ENCODE data around the gene UBA6.
"Not testable (repeated sequence)": the region's sequence is repeated elsewhere in the genome, so short reads cannot be mapped to it uniquely, and the experiment has no call there.

Gene UBA6

GRCh38 chr4:67700738-67701516 lies at the start of gene UBA6:
UBA6 (minus strand) TSS chr4:67701155; CDS start chr4:67701119, 36 bp downstream.
- peak; percentile 89 for DNase-seq

DNA sequence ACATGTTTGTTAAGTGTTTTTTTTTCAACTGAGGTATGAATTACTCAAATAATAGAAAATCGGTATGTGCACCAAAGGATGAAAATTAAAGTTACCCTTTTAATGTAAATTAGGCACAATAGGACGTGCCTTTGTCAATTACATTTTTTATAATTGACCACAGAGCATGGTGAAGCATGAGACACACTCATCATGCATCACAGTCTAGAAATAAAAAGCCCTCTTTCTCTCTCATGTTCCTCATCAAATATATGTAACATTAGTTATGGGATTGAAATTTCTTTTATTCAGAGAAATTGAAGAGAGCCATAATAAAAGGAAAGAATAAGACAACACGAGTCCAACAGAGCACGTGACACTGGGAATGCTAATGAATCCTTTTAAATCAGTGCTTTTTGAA lies 49.7 kb upstream of the UBA6 start:
- DNase-seq, result no peak

GRCh38 chr4:67749286-67749685 lies 48.3 kb upstream of the UBA6 start:
- DNase-seq, result no peak

- peak; percentile 39 for DNase-seq
These were observed 46.0 kb upstream of the UBA6 start for GRCh38 chr4:67746797-67747495.

DNA sequence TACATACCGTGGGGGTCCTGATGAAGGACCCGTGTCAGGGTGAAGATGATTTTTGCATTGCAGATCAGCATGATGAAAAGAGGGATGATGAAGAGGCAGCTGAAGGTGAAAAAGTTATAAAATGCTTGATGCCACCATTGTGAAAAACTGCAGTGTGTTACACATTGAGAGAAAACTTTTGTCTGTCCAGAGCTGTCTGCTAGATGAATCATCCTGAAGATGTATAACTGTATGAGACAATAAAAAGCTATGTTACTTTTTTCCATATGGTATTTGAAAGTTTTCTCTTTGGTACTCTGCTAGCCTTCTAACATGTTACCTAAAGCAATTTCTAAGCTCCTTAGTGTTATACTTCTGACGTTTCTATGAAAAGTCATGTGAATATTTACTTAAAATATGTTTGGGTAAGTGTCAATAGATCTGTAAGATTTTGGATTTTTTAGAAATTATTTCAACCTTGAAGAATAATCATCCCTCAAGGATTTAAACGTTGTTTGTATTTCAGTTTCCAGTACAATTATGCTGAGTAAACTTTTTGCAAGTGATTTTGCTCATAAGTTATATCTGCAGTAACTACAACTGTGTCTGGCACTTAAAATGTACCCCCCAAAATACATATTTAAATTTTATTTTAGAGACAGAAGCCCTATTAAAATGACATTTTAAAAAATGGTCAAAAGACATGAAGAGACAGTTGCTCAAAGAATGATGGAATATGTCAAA lies 43.8 kb upstream of the UBA6 start:
- no peak for DNase-seq

DNA sequence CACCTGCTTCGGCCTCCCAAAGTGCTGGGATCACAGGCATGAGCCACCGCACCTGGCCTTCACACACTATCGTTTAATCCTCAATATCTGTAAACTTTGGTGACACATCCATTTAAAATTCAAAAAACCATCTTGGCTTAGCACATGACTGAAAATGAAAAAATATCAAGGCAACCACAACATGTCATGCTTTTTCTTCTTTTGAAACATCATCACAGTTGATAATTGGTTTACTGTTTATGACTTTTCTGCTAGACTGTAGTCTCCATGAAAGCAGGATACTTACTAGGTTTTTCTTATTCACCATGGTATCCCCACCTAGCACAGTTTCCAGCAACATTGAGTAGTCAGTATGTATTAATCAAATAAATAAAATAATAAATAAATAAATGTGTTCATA lies 42.2 kb upstream of the UBA6 start:
- DNase-seq, result no peak

- no peak for DNase-seq
These were observed 35.3 kb upstream of the UBA6 start for GRCh38 chr4:67736262-67736661.

DNA sequence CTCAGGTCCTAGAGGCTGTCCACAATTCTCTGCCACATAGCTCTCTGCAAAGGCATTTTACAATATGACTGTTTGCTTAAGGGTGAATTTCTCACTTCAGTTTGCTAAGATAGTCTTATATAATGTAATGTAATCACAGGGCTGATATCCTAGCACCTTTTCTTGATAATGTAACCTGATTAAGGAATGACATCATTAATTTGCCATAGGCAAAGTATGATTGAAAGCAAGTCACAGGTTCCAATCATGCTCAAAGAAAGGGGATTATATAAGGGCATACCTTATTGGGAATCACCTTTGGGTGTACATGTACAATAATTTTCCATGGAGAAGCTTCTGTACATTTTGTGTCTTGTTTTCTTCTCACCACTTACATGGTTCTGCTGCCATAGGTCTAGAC lies 34.4 kb upstream of the UBA6 start:
- DNase-seq, result no peak

- not testable (repeated sequence) for DNase-seq
These were observed 29.6 kb upstream of the UBA6 start for GRCh38 chr4:67730511-67730910.

GRCh38 chr4:67727124-67727850 lies 26.3 kb upstream of the UBA6 start:
- DNase-seq, result no peak

GRCh38 chr4:67725981-67726380 lies 25.0 kb upstream of the UBA6 start:
- no peak for DNase-seq

DNA sequence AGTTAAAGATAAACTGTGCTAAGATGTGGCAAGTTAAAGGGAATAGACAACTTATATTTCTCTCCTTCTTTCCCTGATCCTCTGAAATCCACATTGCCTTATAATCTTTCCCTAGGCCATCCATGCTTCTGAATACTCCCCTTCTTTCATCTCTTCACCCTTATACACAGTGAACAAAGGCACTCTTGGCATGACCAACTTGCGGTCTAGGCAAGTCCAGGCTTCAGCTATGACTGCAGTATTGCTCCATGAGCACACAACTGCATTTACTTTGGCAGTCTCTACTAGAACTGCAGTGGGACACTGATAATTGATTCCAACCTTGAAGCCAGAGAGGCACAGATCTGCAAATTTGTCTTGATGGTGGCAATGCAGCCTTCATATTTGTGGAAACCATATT lies 24.2 kb upstream of the UBA6 start:
- no peak for DNase-seq

DNA sequence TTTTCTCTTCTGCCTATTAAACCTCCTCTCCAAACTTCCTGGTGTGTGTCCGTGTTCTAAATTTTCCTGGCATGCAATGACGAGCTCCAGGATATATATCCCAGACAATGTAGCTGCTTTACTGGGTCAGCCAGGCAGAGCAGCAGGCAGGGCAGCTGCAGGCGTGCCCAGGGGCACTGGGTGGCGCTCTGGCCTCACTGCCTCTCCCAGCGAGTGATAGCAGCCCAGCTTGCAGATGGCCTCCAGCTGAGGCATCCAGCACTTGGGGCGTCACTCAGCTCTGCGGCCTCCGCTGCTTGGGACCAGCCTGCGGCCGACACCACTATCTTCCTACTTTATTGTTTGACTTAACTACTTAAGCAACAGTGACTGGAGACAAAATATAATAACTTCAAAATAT lies 23.0 kb upstream of the UBA6 start:
- no peak for DNase-seq

DNA sequence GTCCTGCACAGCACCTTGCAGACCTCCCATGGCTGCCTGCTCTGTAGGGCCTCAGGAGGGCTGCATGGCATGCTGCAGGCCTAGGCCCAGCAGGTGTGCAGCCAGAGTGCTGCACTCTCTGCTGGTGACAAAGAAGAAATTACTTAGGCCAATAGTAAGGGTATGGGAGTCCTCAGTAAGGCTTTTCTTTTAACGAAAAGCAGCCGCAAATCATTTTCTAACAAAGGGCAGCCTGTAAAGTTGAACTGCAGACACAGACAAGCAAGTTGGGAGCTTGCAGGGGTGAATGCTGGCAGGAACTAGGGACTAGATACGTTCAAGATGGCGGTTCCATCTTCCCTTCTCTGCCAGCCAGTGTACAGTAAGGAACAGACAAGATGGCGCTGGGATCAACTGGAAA lies 22.4 kb upstream of the UBA6 start:
- DNase-seq, result no peak

- DNase-seq, result no peak
These were observed 21.0 kb upstream of the UBA6 start for GRCh38 chr4:67721770-67722597.

DNA sequence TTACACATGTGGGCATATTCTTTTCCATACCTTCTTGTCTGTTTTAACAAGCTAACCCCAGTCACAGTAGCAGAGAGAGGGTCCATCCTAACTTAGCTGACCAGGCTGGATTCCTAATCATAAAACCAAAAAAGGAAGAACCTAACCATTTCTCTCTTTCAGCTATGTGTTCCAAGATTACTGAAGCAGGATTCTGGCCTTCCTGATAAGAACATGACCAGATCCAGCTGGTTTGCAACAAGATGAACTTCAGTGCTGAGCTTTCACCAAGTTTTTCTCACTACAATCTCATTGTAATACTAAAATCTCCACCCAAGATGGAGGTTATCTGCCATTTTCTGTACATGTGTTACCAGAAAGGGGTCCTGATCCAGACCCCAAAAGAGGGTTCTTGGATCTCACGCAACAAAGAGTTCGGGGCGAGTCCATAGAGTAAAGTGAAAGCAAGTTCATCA lies 20.4 kb upstream of the UBA6 start:
- DNase-seq, result no peak

DNA sequence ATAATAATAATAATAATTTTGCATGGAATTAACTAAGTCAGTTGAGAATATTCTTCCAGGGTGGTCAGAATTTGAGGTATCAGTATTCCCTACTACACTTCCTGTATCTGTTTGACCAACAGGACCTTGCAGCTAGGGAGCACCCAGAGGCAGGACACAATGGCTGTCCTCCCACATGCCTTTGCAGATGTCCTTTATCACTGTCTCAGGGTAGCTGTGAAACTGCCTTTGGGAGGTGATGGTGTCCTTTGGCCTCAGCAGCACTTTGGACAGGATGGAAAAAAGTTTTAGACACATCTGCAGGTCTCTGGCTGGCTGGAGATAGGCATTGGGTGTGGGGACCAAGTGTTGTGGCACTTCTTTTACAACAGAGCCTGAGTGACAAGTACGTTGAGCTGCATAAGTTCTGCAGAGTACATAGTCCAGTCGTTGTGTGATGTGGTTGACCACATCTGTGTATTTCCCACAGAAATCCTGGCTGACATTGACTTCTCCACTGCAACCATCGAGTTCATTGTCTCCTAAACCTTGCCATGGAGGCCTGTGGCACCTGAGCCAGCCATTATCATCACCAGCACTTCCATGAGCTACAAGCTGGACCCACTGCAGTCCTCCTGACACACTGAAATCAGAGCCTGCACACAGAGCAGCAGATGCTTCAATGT lies 19.1 kb upstream of the UBA6 start:
- no peak for DNase-seq

GRCh38 chr4:67718848-67719247 lies 17.9 kb upstream of the UBA6 start:
- no peak for DNase-seq

- no peak for DNase-seq
These were observed 16.6 kb upstream of the UBA6 start for GRCh38 chr4:67717586-67717985.

DNA sequence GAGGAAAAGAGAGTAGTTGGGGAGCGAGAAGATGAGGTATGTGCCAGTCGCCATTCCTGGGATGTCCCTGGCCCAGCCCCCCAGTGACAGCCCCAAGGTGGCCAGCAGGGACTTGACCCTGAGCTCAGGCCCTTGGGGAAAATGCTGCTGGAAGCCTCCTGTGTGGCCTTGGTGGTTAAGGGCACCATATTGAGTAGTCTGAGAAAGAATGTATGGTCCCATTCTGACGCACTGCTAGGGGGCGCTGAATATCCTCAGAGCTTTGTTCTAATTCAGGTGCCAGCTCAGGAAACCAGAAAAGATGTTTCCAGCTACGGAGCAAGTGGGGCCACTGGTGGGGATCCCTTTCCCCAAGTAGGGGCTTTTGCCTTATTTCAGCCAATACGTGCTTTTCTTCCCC lies 14.0 kb upstream of the UBA6 start:
- DNase-seq, result no peak

GRCh38 chr4:67714248-67714583 lies 13.3 kb upstream of the UBA6 start:
- no peak for DNase-seq

Measured in NCI-H2227 treated with DMSO at 0.1 percent for 48 hours (cell line).